ENCODE measurements around the gene ZACN. TPM values are rescaled to one million over a fixed set of nuclear protein-coding genes. Genes with fewer than 3 reads are reported as not detected.
A peak's percentile ranks its signal among the peaks of the same experiment; 100 is the strongest.
"Not testable (repeated sequence)": the region's sequence is repeated elsewhere in the genome, so short reads cannot be mapped to it uniquely, and the experiment has no call there.

Gene ZACN
- total and polyA plus RNA-seq, 2 experiments from 2014 or later, result 21.2 TPM; not detected in 1

- peak overlapping the region; percentile 84 for H3K27ac ChIP-seq
- no peaks in the 10 kb centered on the region for H4K20me1 ChIP-seq (ENCODE audit: insufficient read depth, poor library complexity, severe bottlenecking)
- WGBS (ENCODE audit: low lambda C conversion rate, missing lambda C conversion rate), result 88% methylated on average over 17 of the region's 17 CpGs
- H3K9me2 ChIP-seq (replicated peaks; ENCODE audit: insufficient read depth), result no peaks in the 10 kb centered on the region
- TF ChIP-seq, protein P1, sequence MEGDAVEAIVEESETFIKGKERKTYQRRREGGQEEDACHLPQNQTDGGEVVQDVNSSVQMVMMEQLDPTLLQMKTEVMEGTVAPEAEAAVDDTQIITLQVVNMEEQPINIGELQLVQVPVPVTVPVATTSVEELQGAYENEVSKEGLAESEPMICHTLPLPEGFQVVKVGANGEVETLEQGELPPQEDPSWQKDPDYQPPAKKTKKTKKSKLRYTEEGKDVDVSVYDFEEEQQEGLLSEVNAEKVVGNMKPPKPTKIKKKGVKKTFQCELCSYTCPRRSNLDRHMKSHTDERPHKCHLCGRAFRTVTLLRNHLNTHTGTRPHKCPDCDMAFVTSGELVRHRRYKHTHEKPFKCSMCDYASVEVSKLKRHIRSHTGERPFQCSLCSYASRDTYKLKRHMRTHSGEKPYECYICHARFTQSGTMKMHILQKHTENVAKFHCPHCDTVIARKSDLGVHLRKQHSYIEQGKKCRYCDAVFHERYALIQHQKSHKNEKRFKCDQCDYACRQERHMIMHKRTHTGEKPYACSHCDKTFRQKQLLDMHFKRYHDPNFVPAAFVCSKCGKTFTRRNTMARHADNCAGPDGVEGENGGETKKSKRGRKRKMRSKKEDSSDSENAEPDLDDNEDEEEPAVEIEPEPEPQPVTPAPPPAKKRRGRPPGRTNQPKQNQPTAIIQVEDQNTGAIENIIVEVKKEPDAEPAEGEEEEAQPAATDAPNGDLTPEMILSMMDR (IDR thresholded peaks at IDR 0.05; ENCODE audit: poor library complexity), result no peak
- TF ChIP-seq EZH2 (IDR thresholded peaks at IDR 0.05; ENCODE audit: borderline replicate concordance), result no peak
- no peak for TF ChIP-seq EZH2phosphoT487 (IDR thresholded peaks at IDR 0.05; ENCODE audit: low read depth, severe bottlenecking, unreplicated experiment)
- H3K9me3 ChIP-seq (ENCODE audit: low read depth), result no peaks in the 10 kb centered on the region
- peaks cover 16% of the 10 kb centered on the region for H3K79me2 ChIP-seq
- no peaks in the 10 kb centered on the region for H3K27me3 ChIP-seq
- H3K4me3 ChIP-seq, result no peak overlapping the region
- DNase-seq (ENCODE audit: low spot score), result peak; percentile 44
- H3K4me2 ChIP-seq, result peak overlapping the region; percentile 6
- no peaks in the 10 kb centered on the region for H3K4me1 ChIP-seq (ENCODE audit: insufficient read depth)
- H2AFZ ChIP-seq, result no peak overlapping the region
- H3K36me3 ChIP-seq (replicated peaks; ENCODE audit: insufficient read depth, low read depth), result no peaks in the 10 kb centered on the region
Observed at GRCh38 chr17:76053246-76054111, 25.5 kb upstream of the ZACN start.

- H3K79me2 ChIP-seq, result peaks cover 16% of the 10 kb centered on the region
- H4K20me1 ChIP-seq (ENCODE audit: insufficient read depth, poor library complexity, severe bottlenecking), result no peaks in the 10 kb centered on the region
- WGBS (ENCODE audit: low lambda C conversion rate, missing lambda C conversion rate), result 93% methylated on average over 4 of the region's 4 CpGs
- DNase-seq (ENCODE audit: low spot score), result no peak
- no peak overlapping the region for H2AFZ ChIP-seq
- H3K9me3 ChIP-seq (ENCODE audit: low read depth), result no peaks in the 10 kb centered on the region
- H3K27ac ChIP-seq, result peak overlapping the region; percentile 84
- H3K27me3 ChIP-seq, result no peaks in the 10 kb centered on the region
- no peaks in the 10 kb centered on the region for H3K9me2 ChIP-seq (replicated peaks; ENCODE audit: insufficient read depth)
- H3K36me3 ChIP-seq (replicated peaks; ENCODE audit: insufficient read depth, low read depth), result no peaks in the 10 kb centered on the region
- H3K4me3 ChIP-seq, result no peak overlapping the region
- no peaks in the 10 kb centered on the region for H3K4me1 ChIP-seq (ENCODE audit: insufficient read depth)
- H3K4me2 ChIP-seq, result peak overlapping the region; percentile 6
- TF ChIP-seq EZH2 (IDR thresholded peaks at IDR 0.05; ENCODE audit: borderline replicate concordance) (no peak), EZH2phosphoT487 (IDR thresholded peaks at IDR 0.05; ENCODE audit: low read depth, severe bottlenecking, unreplicated experiment) (no peak)
- TF ChIP-seq, protein P1 (IDR thresholded peaks at IDR 0.05; ENCODE audit: poor library complexity), result no peak
Observed at GRCh38 chr17:76054112-76054476, 24.9 kb upstream of the ZACN start.

- Histone ChIP-seq H3K27ac (no peak overlapping the region), H3K36me3 (replicated peaks; ENCODE audit: insufficient read depth, low read depth) (peaks cover 3% of the 10 kb centered on the region), H3K4me2 (no peak overlapping the region), H3K27me3 (no peaks in the 10 kb centered on the region), H3K79me2 (peaks cover 11% of the 10 kb centered on the region), H3K9me3 (ENCODE audit: low read depth) (no peaks in the 10 kb centered on the region), H4K20me1 (ENCODE audit: insufficient read depth, poor library complexity, severe bottlenecking) (no peaks in the 10 kb centered on the region), H3K4me3 (no peak overlapping the region), H2AFZ (no peak overlapping the region), H3K4me1 (ENCODE audit: insufficient read depth) (no peaks in the 10 kb centered on the region), H3K9me2 (replicated peaks; ENCODE audit: insufficient read depth) (no peaks in the 10 kb centered on the region)
- WGBS (ENCODE audit: low lambda C conversion rate, missing lambda C conversion rate), result 91% methylated on average over 3 of the region's 3 CpGs
- no peak for DNase-seq (ENCODE audit: low spot score)
- TF ChIP-seq EZH2 (IDR thresholded peaks at IDR 0.05; ENCODE audit: borderline replicate concordance), result no peak
- TF ChIP-seq, protein P1 (IDR thresholded peaks at IDR 0.05; ENCODE audit: poor library complexity), result peak; percentile 9
- no peak for TF ChIP-seq EZH2phosphoT487 (IDR thresholded peaks at IDR 0.05; ENCODE audit: low read depth, severe bottlenecking, unreplicated experiment)
Observed at GRCh38 chr17:76056882-76057281, 22.1 kb upstream of the ZACN start.

- H3K79me2 ChIP-seq; H4K20me1 ChIP-seq (ENCODE audit: insufficient read depth, poor library complexity, severe bottlenecking); H3K4me1 ChIP-seq (ENCODE audit: insufficient read depth); H3K9me3 ChIP-seq (ENCODE audit: low read depth); H3K4me3 ChIP-seq; H3K9me2 ChIP-seq (replicated peaks; ENCODE audit: insufficient read depth); H3K27me3 ChIP-seq; H3K4me2 ChIP-seq; DNase-seq (ENCODE audit: low spot score); H2AFZ ChIP-seq; H3K36me3 ChIP-seq (replicated peaks; ENCODE audit: insufficient read depth, low read depth); H3K27ac ChIP-seq: not testable (repeated sequence)
- 80% methylated on average over 6 of the region's 6 CpGs for WGBS (ENCODE audit: low lambda C conversion rate, missing lambda C conversion rate)
Observed at GRCh38 chr17:76058264-76058663, 20.7 kb upstream of the ZACN start.

All from hepatocyte (in vitro differentiated cells).